Adrenal gland (tissue), 5 donors: ENCODE results near the gene PDLIM5.

Source experiments
- CTCF ChIP-seq, 6 experiments: fragments of 450-650 bp in 4 of 6; fragments of 200-600 bp in 2 of 6; sonication (generic) in 1 of 6; IDR thresholded peaks; 1 replicate in 5 of 6; 2 replicates in 1 of 6; pipeline versions ENCODE4 v1.5.1 to v1.8.0; 2016 to 2021; ENCODE audit warnings: antibody characterized with exemption in 6 of 6, mild to moderate bottlenecking in 2 of 6, moderate library complexity in 1 of 6
- POLR2A ChIP-seq, 2 donors: fragments of 450-650 bp; IDR thresholded peaks; one replicate each; pipeline ENCODE4 v1.6.1; 2017; ENCODE audit warnings: antibody characterized with exemption in 2 of 2, mild to moderate bottlenecking in 2 of 2, moderate library complexity in 1 of 2
- donor health status: DM: no; HTN: no; CAD: no.

GRCh38 chr4:94629837-94630236 lies 178.1 kb downstream of the PDLIM5 start:
- TF ChIP-seq CTCF (IDR thresholded peaks at IDR 0.05) (no peak), POLR2A (IDR thresholded peaks at IDR 0.05) (no peak)
